Hepatocyte (in vitro differentiated cells): ENCODE measurements around the gene PHF1.

Source experiments
- EZH2phosphoT487 ChIP-seq: fragments of 200-600 bp; sonication (generic); IDR thresholded peaks from one replicate; pipeline ENCODE4 v1.6.1; 2018; ENCODE audit warnings: antibody characterized with exemption, mild to moderate bottlenecking, low read depth, moderate library complexity; ENCODE audit not compliant: unreplicated experiment, severe bottlenecking
- TF ChIP-seq, protein P1 (sequence below): fragments of 200-600 bp; sonication (generic); IDR thresholded peaks from 2 replicates; pipeline ENCODE4 v1.5.1; 2016; ENCODE audit warnings: antibody characterized with exemption, mild to moderate bottlenecking; ENCODE audit not compliant: poor library complexity

DNA sequence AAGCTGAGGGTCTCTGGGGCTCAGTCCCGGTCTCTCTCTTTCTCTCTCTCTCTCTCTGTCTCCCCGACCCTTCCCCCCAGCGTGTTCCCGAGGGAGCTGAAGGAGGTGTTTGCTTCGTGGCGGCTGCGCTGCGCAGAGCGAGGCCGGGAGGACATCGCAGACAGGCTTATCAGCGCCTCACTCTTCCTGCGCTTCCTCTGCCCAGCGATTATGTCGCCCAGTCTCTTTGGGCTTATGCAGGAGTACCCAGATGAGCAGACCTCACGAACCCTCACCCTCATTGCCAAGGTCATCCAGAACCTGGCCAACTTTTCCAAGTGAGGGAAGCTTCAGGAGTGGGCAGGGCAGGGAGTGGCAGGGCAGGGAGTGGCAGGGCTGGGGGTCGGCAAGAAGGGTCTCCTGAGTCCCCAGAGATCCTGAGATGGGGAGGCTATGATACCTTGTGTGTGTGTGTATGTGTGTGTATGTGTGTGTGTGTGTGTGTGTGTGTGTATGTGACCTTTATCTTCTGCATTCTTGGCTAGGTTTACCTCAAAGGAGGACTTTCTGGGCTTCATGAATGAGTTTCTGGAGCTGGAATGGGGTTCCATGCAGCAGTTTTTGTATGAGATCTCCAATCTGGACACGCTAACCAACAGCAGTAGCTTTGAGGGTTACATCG lies 30.0 kb downstream of the PHF1 start:
- TF ChIP-seq, protein P1, sequence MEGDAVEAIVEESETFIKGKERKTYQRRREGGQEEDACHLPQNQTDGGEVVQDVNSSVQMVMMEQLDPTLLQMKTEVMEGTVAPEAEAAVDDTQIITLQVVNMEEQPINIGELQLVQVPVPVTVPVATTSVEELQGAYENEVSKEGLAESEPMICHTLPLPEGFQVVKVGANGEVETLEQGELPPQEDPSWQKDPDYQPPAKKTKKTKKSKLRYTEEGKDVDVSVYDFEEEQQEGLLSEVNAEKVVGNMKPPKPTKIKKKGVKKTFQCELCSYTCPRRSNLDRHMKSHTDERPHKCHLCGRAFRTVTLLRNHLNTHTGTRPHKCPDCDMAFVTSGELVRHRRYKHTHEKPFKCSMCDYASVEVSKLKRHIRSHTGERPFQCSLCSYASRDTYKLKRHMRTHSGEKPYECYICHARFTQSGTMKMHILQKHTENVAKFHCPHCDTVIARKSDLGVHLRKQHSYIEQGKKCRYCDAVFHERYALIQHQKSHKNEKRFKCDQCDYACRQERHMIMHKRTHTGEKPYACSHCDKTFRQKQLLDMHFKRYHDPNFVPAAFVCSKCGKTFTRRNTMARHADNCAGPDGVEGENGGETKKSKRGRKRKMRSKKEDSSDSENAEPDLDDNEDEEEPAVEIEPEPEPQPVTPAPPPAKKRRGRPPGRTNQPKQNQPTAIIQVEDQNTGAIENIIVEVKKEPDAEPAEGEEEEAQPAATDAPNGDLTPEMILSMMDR: no peak
- TF ChIP-seq EZH2phosphoT487: no peak
